SK-N-MC (cell line): Measurements from ENCODE around the gene HYI.
A peak's percentile ranks its signal among the peaks of the same experiment; 100 is the strongest.
"Not testable (repeated sequence)": the region's sequence is repeated elsewhere in the genome, so short reads cannot be mapped to it uniquely, and the experiment has no call there.

Experiments used
- DNase-seq: peaks from one replicate; pipeline ENCODE4 v3.0.0-alpha.2; 2011; ENCODE audit warnings: low read depth, low spot score
- H3K27ac ChIP-seq: fragments of 200-600 bp; sonication (generic); 2 replicates; pipeline ENCODE4 v1.5.1; 2016; ENCODE audit warnings: mixed run types
- H3K36me3 ChIP-seq: fragments of 200-600 bp; sonication (generic); 2 replicates; pipeline ENCODE4 v1.6.1; 2017; ENCODE audit warnings: antibody characterized with exemption, low read length, mixed read lengths; ENCODE audit not compliant: insufficient read depth
- H3K4me3 ChIP-seq: fragments of 200-600 bp; sonication (generic); 2 replicates; pipeline ENCODE4 v1.5.1; 2016
- H3K9ac ChIP-seq: fragments of 200-600 bp; sonication (generic); 2 replicates; pipeline ENCODE4 v1.8.0; 2017; ENCODE audit warnings: mixed run types, mixed read lengths; ENCODE audit not compliant: insufficient read length
- H3K9me3 ChIP-seq: fragments of 200-600 bp; sonication (generic); 2 replicates; pipeline ENCODE4 v1.6.1; 2017; ENCODE audit warnings: low read depth, mild to moderate bottlenecking, antibody characterized with exemption, low read length, moderate library complexity, mixed read lengths
- EZH2 ChIP-seq: fragments of 200-600 bp; sonication (generic); IDR thresholded peaks from one replicate; pipeline ENCODE4 v1.6.1; 2017; ENCODE audit warnings: antibody characterized with exemption
- FOXP2 ChIP-seq: optimal IDR thresholded peaks from 2 replicates; pipeline ENCODE3; 2011; ENCODE audit warnings: mild to moderate bottlenecking, moderate library complexity; ENCODE audit not compliant: insufficient read depth; ENCODE audit errors: extremely low read length, control extremely low read depth
- POLR2AphosphoS5 ChIP-seq: IDR thresholded peaks from 2 replicates; pipeline ENCODE4 v1.6.1; 2012; ENCODE audit warnings: mild to moderate bottlenecking, low read depth, low read length, borderline replicate concordance

Gene HYI, protein sequence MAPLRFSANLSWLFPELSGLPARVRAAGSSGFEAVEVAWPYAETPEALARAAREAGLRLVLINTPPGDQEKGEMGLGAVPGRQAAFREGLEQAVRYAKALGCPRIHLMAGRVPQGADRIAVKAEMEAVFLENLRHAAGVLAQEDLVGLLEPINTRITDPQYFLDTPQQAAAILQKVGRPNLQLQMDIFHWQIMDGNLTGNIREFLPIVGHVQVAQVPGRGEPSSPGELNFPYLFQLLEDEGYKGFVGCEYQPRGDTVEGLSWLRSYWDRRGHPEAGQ

DNA sequence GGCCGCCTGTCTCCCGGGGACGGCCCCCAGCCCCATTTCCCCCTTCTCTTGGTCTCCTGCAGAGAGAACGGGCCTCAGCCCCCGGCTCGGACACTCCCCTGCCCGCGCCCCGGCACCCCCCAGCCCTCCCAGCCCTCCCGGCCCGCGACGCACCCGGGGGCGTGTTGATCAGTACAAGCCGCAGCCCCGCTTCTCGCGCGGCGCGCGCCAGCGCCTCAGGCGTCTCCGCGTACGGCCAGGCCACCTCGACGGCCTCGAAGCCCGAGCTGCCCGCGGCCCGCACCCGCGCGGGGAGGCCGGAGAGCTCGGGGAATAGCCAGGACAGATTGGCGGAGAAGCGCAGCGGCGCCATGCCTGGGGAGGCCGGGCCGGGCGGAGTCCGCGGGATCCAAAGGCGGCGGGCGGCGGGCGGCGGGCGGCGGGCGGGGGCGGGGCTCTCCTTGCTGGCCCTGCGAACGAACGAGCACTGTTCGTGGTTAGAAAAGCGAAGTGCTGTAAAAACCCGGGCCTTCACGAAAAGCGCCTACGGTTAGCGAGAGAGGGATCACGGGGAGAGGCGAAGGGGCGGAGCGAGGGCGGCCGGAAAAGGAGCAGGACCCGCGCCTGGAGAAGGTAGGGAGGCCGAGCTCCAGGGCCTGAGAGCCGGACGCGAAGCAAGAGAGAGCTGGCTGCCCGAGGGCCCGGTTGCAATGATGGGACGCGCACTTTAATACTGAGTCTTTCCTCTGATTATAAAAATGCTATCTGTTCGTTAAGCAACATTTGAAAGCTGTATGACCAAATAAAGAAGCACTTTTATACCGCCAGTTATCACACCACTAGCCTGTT is at the start of gene HYI:
TSS of gene HYI (minus strand) at position 490 of the 828 bp plus-strand sequence. CDS start at position 352, 138 bp downstream.
- H3K9me3 ChIP-seq, result no peaks in the 10 kb centered on the region
- H3K9ac ChIP-seq, result peak within 1 kb of the TSS; percentile 77
- H3K36me3 ChIP-seq, result peaks cover 14% of the 10 kb centered on the region; the same call in 1 of the 2 replicates
- no peak for DNase-seq
- TF ChIP-seq FOXP2 (no peak), POLR2AphosphoS5 (peak; percentile 61)
- peak within 1 kb of the TSS; percentile 74 for H3K4me3 ChIP-seq
- peak within 1 kb of the TSS; percentile 65 for H3K27ac ChIP-seq

- not testable (repeated sequence) for H3K36me3 ChIP-seq, H3K4me3 ChIP-seq, H3K27ac ChIP-seq, H3K9me3 ChIP-seq, DNase-seq, H3K9ac ChIP-seq
These were observed 48.1 kb upstream of the HYI start for GRCh38 chr1:43501806-43502205.

DNA sequence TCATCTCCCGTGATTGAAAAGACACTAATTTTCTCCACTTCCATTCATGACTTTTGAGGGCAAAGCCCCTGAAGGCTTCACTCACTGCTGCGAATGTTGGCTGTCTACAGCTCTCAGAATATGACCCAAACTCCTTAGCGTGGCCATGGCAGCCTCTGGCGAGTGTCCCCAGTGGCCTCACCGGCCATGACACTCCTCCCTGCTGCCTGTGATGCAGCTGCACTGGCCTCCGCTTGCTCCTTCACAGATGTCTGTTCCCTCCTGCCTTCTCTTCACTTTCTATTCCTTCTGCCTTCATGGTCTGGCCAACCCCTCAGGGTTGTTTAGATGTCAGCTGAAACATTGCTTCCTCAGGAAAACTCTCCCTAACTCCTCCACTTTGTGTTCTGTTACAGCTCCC is 46.2 kb upstream of the HYI start:
- Histone ChIP-seq H3K27ac (no peak overlapping the region), H3K9me3 (no peaks in the 10 kb centered on the region), H3K36me3 (no peaks in the 10 kb centered on the region), H3K9ac (no peak overlapping the region), H3K4me3 (no peak overlapping the region)
- no peak for TF ChIP-seq FOXP2
- DNase-seq, result no peak

GRCh38 chr1:43495204-43495603 is 41.5 kb upstream of the HYI start:
- Histone ChIP-seq H3K9me3 (no peaks in the 10 kb centered on the region), H3K9ac (no peak overlapping the region), H3K4me3 (no peak overlapping the region), H3K27ac (no peak overlapping the region), H3K36me3 (no peaks in the 10 kb centered on the region)
- no peak for DNase-seq
- TF ChIP-seq FOXP2 (no peak), POLR2AphosphoS5 (no peak), EZH2 (no peak)

DNA sequence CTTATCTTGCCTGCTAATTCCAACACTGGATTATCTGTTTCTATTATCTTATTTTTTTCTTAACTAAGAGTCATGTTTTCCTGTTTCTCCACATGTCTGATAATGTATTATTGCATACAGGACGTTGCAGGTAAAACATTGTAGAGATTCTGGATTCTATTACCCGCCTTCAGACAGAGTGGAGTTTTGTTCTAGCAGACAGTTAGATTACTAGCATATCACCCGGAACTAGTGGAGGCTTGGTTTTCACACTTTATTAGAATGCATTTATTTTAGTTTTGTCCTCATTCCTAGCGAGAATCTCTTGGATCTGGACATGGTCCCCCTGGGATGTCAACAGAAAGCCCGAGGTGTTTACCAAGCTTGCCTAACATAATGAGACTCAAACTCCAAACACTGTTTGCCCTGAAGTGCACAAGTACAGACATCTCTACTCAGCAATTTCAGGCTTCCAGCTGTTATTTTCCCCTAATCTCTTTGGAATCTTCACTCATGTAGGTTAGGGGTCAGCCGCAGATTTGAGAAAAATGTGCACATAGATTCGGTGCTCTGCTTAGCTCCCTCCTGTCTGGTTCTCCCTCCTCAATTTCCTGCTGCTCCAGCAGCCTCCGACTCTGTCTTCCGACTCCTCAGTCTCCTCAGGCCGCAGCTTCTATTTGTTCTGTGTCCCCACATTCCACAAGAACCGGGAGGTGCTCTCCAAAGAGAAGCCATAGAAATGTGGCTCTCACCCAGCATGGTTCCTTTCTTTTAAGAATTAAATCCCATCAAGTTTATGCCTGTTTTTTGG is 40.1 kb upstream of the HYI start:
- H3K9ac ChIP-seq, result peak overlapping the region; percentile 46
- peak overlapping the region; percentile 68 for H3K4me3 ChIP-seq
- H3K36me3 ChIP-seq, result no peaks in the 10 kb centered on the region
- TF ChIP-seq EZH2 (no peak), FOXP2 (no peak), POLR2AphosphoS5 (no peak)
- peak; percentile 14 for DNase-seq
- H3K9me3 ChIP-seq, result peaks cover 4% of the 10 kb centered on the region; the same call in 1 of the 2 replicates
- peak overlapping the region; percentile 65; the same call in 1 of the 2 replicates for H3K27ac ChIP-seq

DNA sequence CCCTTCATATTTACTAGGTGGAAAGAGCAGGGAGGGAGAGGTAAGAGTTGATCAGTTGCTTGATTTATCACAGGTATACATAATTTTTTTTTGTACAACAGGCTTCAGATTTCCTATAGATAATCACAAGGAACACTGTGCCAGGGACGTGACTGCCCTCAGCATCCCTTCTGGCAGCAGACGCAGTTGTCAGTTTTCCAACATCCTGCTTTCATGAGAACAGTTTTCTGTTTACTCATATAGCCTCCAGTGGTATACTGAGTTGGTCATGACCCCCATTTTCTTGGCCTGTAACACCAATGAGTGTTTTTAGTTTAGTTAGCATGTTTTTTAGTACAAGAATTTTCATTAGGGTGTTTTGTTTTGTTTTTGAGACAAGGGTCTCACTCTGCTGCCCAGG is 39.1 kb upstream of the HYI start:
- H3K36me3 ChIP-seq, result no peaks in the 10 kb centered on the region
- TF ChIP-seq POLR2AphosphoS5 (no peak), FOXP2 (no peak), EZH2 (no peak)
- no peak overlapping the region for H3K4me3 ChIP-seq
- no peak overlapping the region for H3K9ac ChIP-seq
- H3K9me3 ChIP-seq, result peaks cover 5% of the 10 kb centered on the region; the same call in 1 of the 2 replicates
- H3K27ac ChIP-seq, result no peak overlapping the region
- DNase-seq, result no peak

GRCh38 chr1:43491061-43491460 is 37.3 kb upstream of the HYI start:
- Histone ChIP-seq H3K36me3 (no peaks in the 10 kb centered on the region), H3K9me3 (peaks cover 5% of the 10 kb centered on the region; the same call in 1 of the 2 replicates), H3K9ac (no peak overlapping the region), H3K27ac (no peak overlapping the region), H3K4me3 (no peak overlapping the region)
- no peak for TF ChIP-seq EZH2
- TF ChIP-seq FOXP2, result no peak
- no peak for TF ChIP-seq POLR2AphosphoS5
- DNase-seq, result no peak

DNA sequence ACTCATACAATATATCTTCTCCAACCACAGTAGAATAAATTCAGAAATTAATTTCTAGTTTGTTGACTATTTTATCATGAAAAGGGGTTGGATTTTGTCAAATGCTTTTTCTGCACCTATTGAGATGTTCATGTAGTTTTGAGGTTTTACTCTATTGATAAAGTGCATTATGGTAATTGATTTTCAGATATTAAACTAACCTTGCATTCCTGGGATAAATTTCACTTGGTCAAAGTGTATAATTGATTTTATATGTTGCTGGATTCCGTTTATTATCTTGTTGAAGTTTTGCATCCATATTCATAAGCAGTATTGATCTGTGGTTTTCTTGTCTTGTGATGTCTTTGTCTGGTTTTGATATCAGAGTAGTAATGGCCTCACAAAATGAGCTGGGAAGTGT is 34.4 kb upstream of the HYI start:
- no peak for DNase-seq
- no peak overlapping the region for H3K27ac ChIP-seq
- no peak overlapping the region for H3K4me3 ChIP-seq
- TF ChIP-seq POLR2AphosphoS5 (no peak), EZH2 (no peak), FOXP2 (no peak)
- peaks cover 5% of the 10 kb centered on the region; the same call in 1 of the 2 replicates for H3K9me3 ChIP-seq
- no peak overlapping the region for H3K9ac ChIP-seq
- no peaks in the 10 kb centered on the region for H3K36me3 ChIP-seq
